Stimulated activated CD8-positive, alpha-beta memory T cell treated with anti-CD3 and anti-CD28 coated beads, Interleukin-4, amount 100 ng/mL, for 1 hour (primary cell): ENCODE measurements around the gene PRR35.

Experiments
- DNase-seq, 2 donors: peaks; one replicate each; pipeline ENCODE4 v3.0.0-alpha.2; 2020; ENCODE audit warnings: low read depth in 2 of 2, low spot score in 1 of 2

PRR35 gene

DNA sequence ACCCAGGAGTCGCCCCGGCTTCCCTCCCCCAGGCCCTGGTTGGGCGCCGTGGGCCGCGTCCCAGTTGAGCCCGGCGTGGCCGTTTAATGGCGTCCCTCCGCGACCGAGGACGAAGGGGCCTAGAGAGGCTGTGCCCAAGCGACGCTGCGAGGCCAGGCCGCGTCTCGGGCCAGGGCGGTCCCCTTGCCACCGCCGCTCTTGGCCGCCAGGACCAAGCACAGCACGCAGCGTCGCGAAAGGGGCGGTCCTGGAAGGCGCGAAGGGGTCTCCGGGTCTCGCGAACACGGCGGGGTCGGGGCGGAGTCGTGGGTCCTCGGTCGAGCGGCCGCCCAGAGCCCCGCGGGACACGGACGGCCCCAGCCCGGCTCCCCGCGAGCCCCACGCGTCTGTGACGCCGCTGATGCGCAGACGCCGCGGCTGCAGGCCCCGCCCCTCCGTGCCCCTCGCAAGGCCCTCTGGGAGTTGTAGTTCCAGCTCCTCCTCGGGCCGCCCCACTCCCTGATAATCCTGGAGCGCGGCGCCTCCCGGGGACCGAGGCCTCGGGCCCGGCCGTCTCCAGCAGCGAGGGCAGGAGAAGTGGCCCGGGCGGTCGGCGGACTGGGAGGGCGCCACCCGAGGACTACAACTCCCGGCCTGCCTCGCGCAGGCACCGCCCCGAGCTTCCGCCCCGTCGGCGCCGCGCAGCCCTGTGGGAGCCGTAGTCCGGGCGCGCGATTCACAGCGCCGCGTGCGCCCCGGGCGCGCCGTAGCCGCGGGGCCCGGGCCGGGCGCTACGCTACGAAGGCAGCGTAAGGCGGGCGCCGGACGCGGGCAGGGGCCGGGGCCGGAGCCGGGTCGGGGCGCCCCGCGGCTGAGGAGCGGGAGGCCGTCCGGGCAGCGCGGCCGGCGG lies 32.9 kb upstream of the PRR35 start, which contains the start of gene CAPN15:
Gene CAPN15, plus strand, starts transcription at position 698 of the 889 bp plus-strand sequence. CDS start 19,127 bp downstream, outside the sequence.
- peak; percentile 73 to 75 for DNase-seq

GRCh38 chr16:528111-529011 lies 31.8 kb upstream of the PRR35 start:
- DNase-seq: no peak

DNA sequence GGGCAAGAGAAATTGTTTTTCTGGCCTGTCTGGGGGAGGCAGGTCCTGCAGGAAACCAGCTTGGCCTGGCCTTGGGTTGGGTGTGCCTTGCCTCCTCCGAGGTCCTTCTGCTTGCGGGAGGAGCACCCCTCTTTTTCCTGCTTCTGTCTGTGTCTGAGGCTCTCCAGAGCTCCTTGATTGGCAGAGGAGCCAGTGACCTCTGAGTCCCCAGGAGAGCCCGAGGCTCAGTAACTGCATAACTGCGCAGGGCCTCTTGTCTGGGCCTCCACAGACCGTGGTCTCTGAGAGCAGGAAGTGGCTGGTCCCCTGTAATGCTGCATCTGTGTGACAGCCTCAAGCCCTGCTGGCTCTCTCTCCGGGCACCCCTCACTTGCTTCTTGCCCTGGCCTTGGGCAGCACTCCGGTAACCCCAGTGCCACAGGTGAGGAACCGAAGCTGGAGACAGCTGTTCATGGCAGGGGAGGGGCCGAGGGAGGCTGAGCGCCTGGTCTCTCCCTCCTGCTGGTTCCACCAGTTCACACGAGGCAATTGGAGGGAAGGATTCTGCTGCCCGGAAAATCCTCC lies 31.1 kb upstream of the PRR35 start:
- no peak for DNase-seq

GRCh38 chr16:530111-530817 lies 29.9 kb upstream of the PRR35 start:
- no peak for DNase-seq

DNA sequence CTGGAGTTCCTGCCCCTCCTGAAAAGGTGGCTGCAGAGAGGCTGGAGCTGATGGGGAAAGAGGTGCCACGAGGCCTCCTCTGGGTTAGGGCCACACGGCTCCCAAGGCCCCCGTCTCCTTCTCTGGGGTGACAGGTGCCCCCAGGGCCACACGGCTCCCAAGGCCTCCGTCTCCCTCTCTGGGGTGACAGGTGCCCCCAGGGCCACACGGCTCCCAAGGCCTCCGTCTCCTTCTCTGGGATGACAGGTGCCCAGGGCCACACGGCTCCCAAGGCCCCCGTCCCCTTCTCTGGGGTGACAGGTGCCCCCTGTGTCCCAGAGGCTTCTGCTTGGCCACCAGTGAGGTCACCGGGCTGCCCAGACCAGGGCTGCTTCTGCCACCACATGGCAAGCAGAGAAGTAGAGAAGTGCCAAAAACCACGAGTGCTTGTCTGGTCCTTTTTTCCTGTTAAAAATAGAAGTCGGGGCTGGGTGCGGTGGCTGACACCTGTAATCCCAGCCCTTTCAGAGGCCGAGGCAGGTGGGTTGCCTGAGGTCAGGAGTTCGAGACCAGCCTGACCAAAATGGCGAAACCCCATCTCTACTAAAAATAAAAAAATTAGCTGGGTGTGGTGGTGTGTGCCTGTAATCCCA lies 28.6 kb upstream of the PRR35 start:
- DNase-seq: no peak

DNA sequence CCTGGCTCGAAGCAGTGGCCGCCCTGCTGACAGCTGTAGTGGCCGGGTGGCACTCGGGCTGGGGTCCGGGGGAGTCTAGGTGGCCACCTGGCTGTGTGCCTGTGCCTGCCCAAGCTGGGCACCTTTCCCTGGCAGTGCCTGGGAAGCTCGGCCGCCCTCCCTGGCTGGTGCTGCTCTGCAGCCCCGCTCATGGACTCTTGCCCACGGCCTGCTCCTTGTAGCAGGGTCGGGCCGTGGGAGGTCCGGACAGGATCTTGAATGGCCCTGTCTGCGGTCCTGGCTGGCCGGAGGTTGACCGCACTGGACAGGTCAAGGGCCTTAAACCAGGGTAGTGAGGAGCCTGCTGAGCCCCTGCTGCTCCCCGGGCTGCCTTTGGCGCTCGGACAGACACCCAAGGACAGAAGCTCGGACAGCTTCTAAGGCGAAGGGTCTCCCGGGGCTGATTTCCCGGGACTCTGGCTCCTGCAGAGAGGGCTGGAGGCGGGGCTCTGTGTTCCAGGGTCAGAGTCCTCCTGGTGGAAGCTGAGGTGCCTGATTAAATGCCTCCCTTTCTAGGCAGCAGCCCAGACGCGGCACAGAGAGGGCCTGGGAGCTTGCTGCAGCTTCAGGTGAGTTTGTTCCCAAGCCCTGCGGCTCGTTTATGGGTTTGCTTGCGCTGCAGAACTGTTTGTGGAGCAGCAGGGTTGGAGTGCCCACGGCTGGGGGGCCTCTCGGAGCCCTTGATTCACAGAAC lies 26.6 kb upstream of the PRR35 start:
- DNase-seq: no peak

- DNase-seq: no peak
Observed at GRCh38 chr16:534135-534534, 26.1 kb upstream of the PRR35 start.

- DNase-seq: no peak
Observed at GRCh38 chr16:534856-535445, 25.2 kb upstream of the PRR35 start.

DNA sequence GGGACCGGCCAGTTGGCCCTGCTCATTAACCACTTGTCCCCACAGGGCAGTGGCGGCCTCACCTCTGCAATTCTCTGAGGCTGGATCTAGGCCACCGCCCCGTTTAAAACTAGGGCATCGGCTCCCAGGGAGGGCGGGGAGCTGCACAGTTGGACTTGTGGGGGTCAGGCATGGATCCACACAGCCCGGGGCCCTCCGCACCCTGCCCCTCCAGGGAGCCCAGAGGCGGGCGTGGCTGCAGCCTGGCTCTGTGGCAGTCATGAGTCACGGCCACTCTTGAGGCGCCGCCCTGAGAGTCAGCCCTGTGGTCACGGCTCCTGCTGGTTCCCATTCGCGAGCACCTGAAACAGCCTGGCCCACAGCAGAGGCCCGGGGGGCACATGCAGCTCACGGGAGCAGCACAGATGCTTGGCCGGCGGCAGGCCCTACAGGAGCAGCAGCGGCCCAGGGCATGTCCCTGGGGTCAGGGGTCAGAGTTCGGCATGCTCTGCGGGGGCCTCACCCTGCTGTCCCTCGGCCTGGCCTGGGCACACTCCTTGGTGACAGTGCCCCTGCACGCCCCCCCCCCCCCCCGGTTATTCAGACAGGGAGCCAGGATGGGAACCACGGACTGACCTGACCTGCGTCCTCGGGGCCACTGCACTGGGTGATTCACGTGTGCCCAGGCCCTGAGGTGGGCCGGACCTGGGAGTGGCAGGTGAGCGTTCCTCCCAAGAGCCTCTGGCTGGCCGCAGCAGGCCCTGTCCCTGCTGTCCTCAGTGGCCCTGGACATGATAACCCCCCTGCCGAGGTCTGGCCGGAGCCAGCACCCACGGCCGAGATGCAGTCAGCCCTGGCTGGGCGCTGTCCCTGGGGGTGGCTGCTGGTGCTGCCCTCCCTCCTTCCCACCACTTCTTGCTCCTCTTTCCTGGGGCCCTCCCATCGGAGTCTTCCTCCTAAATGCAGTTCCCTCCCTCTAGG lies 24.5 kb upstream of the PRR35 start:
- DNase-seq: no peak

GRCh38 chr16:536746-537145 lies 23.4 kb upstream of the PRR35 start:
- no peak for DNase-seq

GRCh38 chr16:537415-538335 lies 22.5 kb upstream of the PRR35 start:
- DNase-seq: no peak

DNA sequence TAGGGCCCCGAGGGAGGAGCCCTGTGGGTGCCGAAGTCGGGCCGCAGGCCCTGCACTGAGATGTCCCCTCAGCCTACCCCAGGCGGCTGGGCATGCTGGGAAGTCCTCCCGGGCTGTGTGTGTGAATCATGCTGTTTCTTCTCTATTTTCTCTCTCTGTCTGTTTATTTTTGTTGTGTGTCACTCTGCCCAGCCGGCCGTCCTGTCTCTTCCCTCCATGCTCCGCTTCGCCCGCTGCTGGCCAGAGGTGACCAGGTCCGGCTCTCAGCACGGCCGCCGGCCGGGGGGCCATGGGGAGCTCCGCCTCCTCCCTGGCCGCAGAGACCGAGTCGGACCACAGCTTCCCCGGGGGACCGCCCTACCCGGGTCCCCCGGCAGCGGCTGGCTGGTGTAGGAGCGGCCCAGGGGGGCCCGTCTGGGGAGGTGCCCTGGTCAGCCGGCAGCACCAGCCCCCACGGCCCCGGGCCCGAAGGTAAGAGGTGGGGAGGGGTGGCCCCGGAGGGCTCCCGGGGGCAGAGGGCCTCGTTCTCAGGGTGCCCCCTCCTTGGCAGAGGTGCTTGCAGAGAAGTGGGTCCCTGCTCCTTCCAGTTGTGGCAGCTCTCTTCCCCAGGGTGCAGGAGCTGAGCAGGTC lies 20.2 kb upstream of the PRR35 start:
- DNase-seq: no peak

DNA sequence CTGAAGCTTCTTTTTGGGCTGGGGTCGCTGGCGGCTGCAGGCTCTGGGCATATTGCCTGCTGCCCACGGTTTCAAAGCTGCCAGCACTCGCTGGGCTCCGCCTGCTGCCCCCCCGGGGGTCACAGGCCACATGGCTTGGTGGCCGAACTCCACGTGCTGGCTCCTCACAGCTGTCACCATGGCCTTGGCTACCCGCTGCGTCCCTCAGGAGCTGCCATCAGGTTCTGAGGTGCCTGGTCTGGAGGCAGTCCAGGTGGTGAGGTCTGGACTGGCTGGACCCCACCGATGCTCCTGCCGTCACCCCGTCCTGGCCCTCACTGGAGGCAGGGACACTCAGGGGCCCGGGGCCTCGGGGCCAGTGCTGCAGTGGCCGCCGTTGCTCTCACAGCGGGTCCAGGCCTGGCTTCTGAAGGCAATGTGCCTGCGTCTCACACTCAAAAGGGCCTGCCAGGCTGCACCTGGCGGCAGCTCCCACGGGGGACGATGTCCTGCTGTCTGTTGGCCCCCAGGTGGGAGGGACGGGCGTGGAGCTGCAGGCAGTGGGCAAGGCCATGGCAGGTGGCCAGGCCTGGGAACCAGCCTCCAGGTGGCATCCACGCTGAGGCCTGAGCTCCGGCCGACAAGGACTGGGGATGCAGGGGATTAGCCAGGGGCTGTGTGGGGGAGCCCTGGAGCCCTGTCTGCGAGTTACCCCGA lies 19.4 kb upstream of the PRR35 start:
- no peak for DNase-seq

DNA sequence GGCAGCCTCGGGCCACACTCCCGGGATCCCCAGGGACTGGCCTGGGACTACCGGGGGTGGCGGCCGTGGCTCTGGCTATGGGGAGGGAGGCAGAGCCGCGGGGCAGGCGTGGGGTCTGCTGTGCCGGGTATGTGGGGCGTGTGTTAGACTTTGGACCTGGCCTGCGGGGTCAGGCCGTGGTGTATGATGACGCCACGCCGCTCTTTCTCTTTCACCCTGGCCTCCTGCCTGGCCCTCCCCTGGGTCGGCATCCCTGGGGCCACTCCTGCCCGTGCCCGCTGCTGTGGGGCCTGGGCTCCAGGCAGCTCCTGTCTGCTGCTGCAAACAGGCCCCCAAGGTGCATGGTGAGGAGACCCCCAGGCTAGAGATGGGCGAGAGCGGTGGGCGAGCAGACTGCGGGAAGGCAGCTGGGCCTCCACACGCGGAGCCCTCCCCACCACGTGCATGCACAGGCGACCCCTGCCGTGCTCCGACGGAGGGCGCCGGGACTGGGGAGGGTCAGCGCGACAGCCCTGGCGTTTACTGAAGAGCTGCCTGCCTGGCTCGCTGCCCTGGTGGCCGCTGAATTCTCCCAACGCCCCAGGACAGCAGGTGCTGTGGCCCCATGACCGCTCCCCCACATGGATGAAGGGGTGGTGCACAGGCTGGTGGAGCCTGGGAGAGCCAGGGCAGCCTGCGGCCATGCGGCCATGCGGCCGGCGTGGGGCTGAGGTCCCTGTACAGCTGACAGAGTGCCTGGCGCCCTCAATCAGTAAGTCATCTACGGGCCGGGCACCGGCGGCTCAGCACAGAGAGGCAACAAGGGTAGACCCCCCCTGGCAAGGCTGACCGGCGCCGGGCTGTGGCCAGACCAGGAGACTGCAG lies 16.7 kb upstream of the PRR35 start:
- DNase-seq: no peak

DNA sequence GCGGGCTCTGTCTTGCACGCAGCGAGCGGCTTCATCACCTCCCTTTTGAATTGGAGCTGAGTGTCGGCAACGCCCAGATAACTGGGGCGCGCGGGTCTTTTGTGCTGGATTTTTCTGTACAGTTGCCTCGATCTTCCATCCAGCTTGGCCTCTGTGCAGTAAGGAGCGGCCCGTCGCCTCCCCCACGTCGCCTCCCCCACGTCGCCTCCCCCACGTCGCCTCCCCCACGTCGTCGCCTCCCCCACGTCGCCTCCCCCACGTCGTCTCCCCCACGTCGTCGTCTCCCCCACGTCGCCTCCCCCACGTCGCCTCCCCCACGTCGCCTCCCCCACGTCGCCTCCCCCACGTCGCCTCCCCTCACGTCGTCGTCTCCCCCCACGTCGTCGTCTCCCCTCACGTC lies 15.7 kb upstream of the PRR35 start:
- DNase-seq: no peak
